ENCODE data around the gene CADPS2. TPM values are rescaled to one million over a fixed set of nuclear protein-coding genes. Genes with fewer than 3 reads are reported as not detected.

CADPS2 gene
- polyA plus RNA-seq, 1 donor (not counting 4 experiments of a cell fraction or from before 2014, with no cell fraction given), result 0.35 TPM

- H3K4me2 ChIP-seq (ENCODE audit: control insufficient read depth, extremely low read depth, insufficient read depth, low read depth, low read length), result no peak overlapping the region
- no peak for TF ChIP-seq CTCF (optimal IDR thresholded peaks at IDR 0.05 in 1 of 3, IDR thresholded peaks at IDR 0.05 in 1 of 3, conservative IDR thresholded peaks at IDR 0.05 in 1 of 3; ENCODE audit: extremely low read depth in 1 of 3, insufficient read depth in 2 of 3, low read length in 3 of 3)
- no peak for TF ChIP-seq EZH2 (IDR thresholded peaks at IDR 0.05; ENCODE audit: low read length)
- H4K20me1 ChIP-seq (ENCODE audit: control insufficient read depth, extremely low read depth, insufficient read depth, low read length), result no peaks in the 10 kb centered on the region
- no peaks in the 10 kb centered on the region for H3K27me3 ChIP-seq (ENCODE audit: control insufficient read depth, extremely low read depth, insufficient read depth, low read length)
- no peaks in the 10 kb centered on the region for H3K36me3 ChIP-seq (ENCODE audit: control insufficient read depth in 2 of 2, extremely low read depth in 1 of 2, insufficient read depth in 2 of 2, low read length in 2 of 2)
- H3K27ac ChIP-seq (ENCODE audit: control insufficient read depth, insufficient read depth, low read length), result no peak overlapping the region
- H3K9me3 ChIP-seq (ENCODE audit: control insufficient read depth, low read depth, low read length), result no peaks in the 10 kb centered on the region
- no peak overlapping the region for H3K9ac ChIP-seq (ENCODE audit: control insufficient read depth, extremely low read depth, insufficient read depth, low read length)
- no peak overlapping the region for H3K4me3 ChIP-seq (ENCODE audit: control insufficient read depth in 2 of 3, extremely low read depth in 1 of 3, insufficient read depth in 2 of 3, low read depth in 1 of 3, low read length in 3 of 3)
- FAIRE-seq, result no peak
- no peak for DNase-seq (ENCODE audit: low read depth, low spot score)
- no peaks in the 10 kb centered on the region for H3K4me1 ChIP-seq (ENCODE audit: control insufficient read depth, extremely low read depth, insufficient read depth, low read length)
- H3K9me1 ChIP-seq (ENCODE audit: control insufficient read depth, extremely low read depth, insufficient read depth, low read length), result no peaks in the 10 kb centered on the region
- H3K79me2 ChIP-seq (ENCODE audit: control insufficient read depth, insufficient read depth, low read length), result no peaks in the 10 kb centered on the region
- dilution Hi-C loops (cut with MboI; ENCODE audit: extremely low pct_ligation_motif_present, low sequenced_read_pairs), result no loop called here
- no peak overlapping the region for H2AFZ ChIP-seq (ENCODE audit: control insufficient read depth, low read length)
Observed at GRCh38 chr7:122766593-122766992, 119.7 kb downstream of the CADPS2 start.

GRCh38 chr7:122764902-122765301 lies 121.4 kb downstream of the CADPS2 start:
- dilution Hi-C loops (cut with MboI; ENCODE audit: extremely low pct_ligation_motif_present, low sequenced_read_pairs), result no loop called here
- H3K9me3 ChIP-seq (ENCODE audit: control insufficient read depth, low read depth, low read length), result no peaks in the 10 kb centered on the region
- no peaks in the 10 kb centered on the region for H3K27me3 ChIP-seq (ENCODE audit: control insufficient read depth, extremely low read depth, insufficient read depth, low read length)
- H2AFZ ChIP-seq (ENCODE audit: control insufficient read depth, low read length), result no peak overlapping the region
- H3K36me3 ChIP-seq (ENCODE audit: control insufficient read depth in 2 of 2, extremely low read depth in 1 of 2, insufficient read depth in 2 of 2, low read length in 2 of 2), result no peaks in the 10 kb centered on the region
- H3K27ac ChIP-seq (ENCODE audit: control insufficient read depth, insufficient read depth, low read length), result no peak overlapping the region
- DNase-seq (ENCODE audit: low read depth, low spot score) (no peak), FAIRE-seq (no peak)
- no peak overlapping the region for H3K9ac ChIP-seq (ENCODE audit: control insufficient read depth, extremely low read depth, insufficient read depth, low read length)
- H3K4me1 ChIP-seq (ENCODE audit: control insufficient read depth, extremely low read depth, insufficient read depth, low read length), result no peaks in the 10 kb centered on the region
- H3K9me1 ChIP-seq (ENCODE audit: control insufficient read depth, extremely low read depth, insufficient read depth, low read length), result no peaks in the 10 kb centered on the region
- TF ChIP-seq EZH2 (IDR thresholded peaks at IDR 0.05; ENCODE audit: low read length) (no peak), CTCF (optimal IDR thresholded peaks at IDR 0.05 in 1 of 3, IDR thresholded peaks at IDR 0.05 in 1 of 3, conservative IDR thresholded peaks at IDR 0.05 in 1 of 3; ENCODE audit: extremely low read depth in 1 of 3, insufficient read depth in 2 of 3, low read length in 3 of 3) (no peak)
- no peaks in the 10 kb centered on the region for H4K20me1 ChIP-seq (ENCODE audit: control insufficient read depth, extremely low read depth, insufficient read depth, low read length)
- no peak overlapping the region for H3K4me2 ChIP-seq (ENCODE audit: control insufficient read depth, extremely low read depth, insufficient read depth, low read depth, low read length)
- H3K4me3 ChIP-seq (ENCODE audit: control insufficient read depth in 2 of 3, extremely low read depth in 1 of 3, insufficient read depth in 2 of 3, low read depth in 1 of 3, low read length in 3 of 3), result no peak overlapping the region
- no peaks in the 10 kb centered on the region for H3K79me2 ChIP-seq (ENCODE audit: control insufficient read depth, insufficient read depth, low read length)

Measured in keratinocyte (primary cell).